Measurements from ENCODE around the gene MYH15. TPM values are rescaled to one million over a fixed set of nuclear protein-coding genes. Genes with fewer than 3 reads are reported as not detected.

Gene MYH15
- total RNA-seq, 1 donor from 2014 or later: 0.42 TPM

- intact Hi-C loops (cut with micrococcal nuclease): loop anchor here (1.0 to 5.0 kb wide), 7 partner anchors 15 to 256 kb away; partner anchors contain the start of genes HHLA2 and IFT57
These were observed 166.9 kb downstream of the MYH15 start for GRCh38 chr3:108343491-108343890.

- intact Hi-C loops (cut with micrococcal nuclease): loop anchor here (1.0 to 5.0 kb wide), 7 partner anchors 14 to 256 kb away; partner anchors contain the start of genes HHLA2 and IFT57
These were observed 167.4 kb downstream of the MYH15 start for GRCh38 chr3:108342837-108343486.

- intact Hi-C loops (cut with micrococcal nuclease): loop anchor here (2.0 to 5.0 kb wide), 5 partner anchors 13 to 255 kb away; no protein-coding TSS in a partner anchor
These were observed 168.5 kb downstream of the MYH15 start for GRCh38 chr3:108341911-108342310.

DNA sequence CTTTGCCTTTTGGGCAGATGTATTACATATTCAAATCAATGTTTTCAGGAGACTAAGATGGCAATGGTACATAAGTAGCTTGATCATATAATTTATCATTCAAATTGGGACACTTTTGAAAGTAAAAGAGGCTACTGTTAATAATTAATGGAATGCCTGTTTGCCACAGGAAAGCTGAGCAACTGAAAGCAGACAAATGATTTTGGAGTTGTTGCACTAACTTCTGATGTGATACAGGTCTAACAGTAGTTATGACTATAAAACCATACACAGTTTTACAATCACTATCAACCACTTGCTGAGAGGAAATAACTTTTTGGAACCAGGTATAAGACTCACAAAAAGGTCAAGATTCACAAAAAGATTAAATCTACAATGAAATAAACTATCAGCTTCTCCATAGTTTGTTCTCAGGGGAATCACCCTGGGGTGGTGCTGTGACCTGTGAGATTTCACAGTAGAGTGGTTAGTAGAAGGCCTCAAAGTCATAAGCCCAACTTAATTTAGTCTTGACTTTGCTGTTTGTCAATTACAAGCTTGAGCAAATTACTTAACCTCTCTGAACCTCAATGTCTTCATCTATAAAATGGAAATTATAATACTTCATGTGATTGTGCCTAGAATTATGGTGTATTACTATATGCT, 171.4 kb downstream of the MYH15 start:
- intact Hi-C loops (cut with micrococcal nuclease): no loop called here

GRCh38 chr3:108334701-108335100, 175.7 kb downstream of the MYH15 start:
- intact Hi-C loops (cut with micrococcal nuclease): no loop called here

GRCh38 chr3:108333961-108334360, 176.4 kb downstream of the MYH15 start:
- intact Hi-C loops (cut with micrococcal nuclease): no loop called here

DNA sequence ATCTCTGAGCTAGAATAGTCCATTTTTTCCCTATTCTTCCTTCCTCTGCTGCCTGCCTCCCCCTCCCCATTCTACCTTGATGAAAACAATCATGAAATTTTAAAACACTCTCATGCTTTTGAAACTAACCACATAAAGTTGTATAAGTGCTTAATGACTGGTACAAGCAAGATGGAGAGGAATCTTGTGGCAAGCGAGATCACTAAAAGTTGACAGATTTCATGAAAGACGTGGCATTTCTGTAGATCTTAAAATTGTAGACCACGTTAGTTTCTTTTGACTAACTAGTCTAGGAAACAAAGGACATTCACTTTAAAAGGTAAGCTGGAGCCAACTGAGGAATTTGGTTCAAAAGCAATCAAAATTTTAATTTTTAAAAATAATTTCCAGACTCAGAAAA, 178.6 kb downstream of the MYH15 start:
- intact Hi-C loops (cut with micrococcal nuclease): no loop called here

Other genes with a start within 250 kb of the MYH15 start
- gene HHLA2, start 214.0 kb downstream of the MYH15 start, total RNA-seq: 3.3 and 3.4 TPM in 2 replicates
- gene CIP2A, start 78.8 kb upstream of the MYH15 start, total RNA-seq: 42.9 and 45.1 TPM in 2 replicates
- gene DZIP3, start 79.1 kb upstream of the MYH15 start, total RNA-seq: 8.6 and 9.8 TPM in 2 replicates
- not detected in 2 replicates for gene RETNLB, start 246.8 kb upstream of the MYH15 start, total RNA-seq

Data from T-helper 1 cell treated with Interleukin-12 subunit alpha and Interleukin-12 subunit beta and Interleukin-4 antibody, amounts not matched to agents 30 ng/mL and 1 ng/mL, for 36 hours (primary cell).